ENCODE measurements around the gene PTPRK.
"Not testable (repeated sequence)": the region's sequence is repeated elsewhere in the genome, so short reads cannot be mapped to it uniquely, and the experiment has no call there.

Gene PTPRK

GRCh38 chr6:128434752-128435151, 85.6 kb downstream of the PTPRK start:
- DNase-seq: not testable (repeated sequence)

GRCh38 chr6:128432394-128432793, 88.0 kb downstream of the PTPRK start:
- DNase-seq: no peak

- DNase-seq: no peak
Measured at GRCh38 chr6:128427139-128427538, 93.3 kb downstream of the PTPRK start.

DNA sequence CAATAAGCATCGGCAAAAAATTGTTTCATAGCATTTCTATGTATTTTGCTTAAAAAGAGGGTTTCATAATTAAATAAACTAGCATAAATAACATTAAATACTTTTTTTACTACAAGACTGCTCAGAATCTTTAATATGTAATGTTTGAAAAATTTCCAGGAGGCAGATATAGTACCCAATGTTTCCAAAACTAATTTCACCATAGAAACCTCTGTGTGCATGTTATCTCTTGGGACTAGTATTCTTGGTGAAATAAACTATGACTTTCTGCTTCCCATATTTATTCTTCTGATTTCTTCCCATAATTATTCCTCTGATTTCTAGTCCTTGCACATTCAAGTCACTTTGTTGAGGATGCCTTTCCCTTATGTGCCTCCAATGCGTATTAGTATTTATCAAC, 94.5 kb downstream of the PTPRK start:
- DNase-seq: no peak

- DNase-seq: no peak
Measured at GRCh38 chr6:128422871-128423270, 97.5 kb downstream of the PTPRK start.

DNA sequence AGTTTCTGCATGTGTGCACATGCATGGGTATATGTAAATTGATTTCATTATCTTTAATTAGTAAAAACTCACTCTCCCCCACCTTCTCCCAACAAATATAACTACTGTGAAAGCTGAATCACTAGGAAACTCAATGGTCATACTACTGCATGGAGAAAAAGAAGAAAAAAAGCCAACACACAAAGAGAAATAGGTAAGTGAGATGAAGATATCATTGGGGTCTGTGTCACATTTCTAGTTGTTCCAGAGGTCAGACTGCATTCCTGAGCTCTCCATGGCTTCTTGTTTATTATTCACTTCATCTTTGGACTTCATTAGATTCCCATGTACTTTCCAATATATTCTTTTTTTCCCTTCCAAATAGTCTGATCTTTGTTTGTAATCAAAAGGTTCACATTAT, 98.2 kb downstream of the PTPRK start:
- no peak for DNase-seq

GRCh38 chr6:128421788-128422187, 98.6 kb downstream of the PTPRK start:
- DNase-seq: no peak

DNA sequence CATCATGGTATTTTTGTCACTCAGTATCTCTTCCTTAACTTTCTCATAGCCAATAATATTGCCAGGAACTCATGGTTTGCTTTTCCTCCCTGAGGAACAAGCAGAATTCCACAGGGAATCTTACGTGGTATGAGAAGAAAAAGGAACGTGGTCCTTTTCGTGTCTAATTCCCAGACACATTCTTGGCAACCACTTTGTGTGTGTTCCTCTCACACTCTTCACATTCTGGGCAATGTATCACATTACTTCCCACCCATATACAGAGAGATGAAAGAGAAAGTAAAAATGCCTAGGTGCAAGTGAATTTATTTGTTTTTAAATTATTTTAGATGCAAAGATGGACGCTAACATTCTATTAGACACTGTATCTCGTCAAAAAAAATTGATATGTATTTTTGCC, 102.7 kb downstream of the PTPRK start:
- DNase-seq: no peak

- no peak for DNase-seq
Measured at GRCh38 chr6:128415387-128415786, 105.0 kb downstream of the PTPRK start.

GRCh38 chr6:128414943-128415342, 105.5 kb downstream of the PTPRK start:
- no peak for DNase-seq

GRCh38 chr6:128413291-128413690, 107.1 kb downstream of the PTPRK start:
- no peak for DNase-seq

DNA sequence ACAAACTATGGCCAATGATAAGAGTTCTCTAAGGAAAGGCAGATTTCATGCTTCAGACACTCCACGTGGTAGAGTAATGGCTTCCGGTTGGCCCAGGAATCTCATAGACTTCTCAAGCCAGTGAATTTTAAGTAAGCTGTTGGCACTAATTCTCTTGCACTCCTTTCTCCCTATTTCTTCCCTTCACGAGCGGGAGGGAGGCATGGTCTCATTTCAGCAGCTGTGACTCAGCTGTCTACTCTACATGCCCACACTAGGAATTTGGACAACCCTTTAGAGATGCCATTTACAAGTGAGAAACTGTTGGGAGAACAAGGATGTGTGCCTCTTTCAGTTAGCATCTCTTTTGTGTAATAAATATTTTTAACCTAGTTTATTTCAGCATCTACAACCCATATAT, 107.7 kb downstream of the PTPRK start:
- no peak for DNase-seq

- DNase-seq: no peak
Measured at GRCh38 chr6:128410584-128410983, 109.8 kb downstream of the PTPRK start.

DNA sequence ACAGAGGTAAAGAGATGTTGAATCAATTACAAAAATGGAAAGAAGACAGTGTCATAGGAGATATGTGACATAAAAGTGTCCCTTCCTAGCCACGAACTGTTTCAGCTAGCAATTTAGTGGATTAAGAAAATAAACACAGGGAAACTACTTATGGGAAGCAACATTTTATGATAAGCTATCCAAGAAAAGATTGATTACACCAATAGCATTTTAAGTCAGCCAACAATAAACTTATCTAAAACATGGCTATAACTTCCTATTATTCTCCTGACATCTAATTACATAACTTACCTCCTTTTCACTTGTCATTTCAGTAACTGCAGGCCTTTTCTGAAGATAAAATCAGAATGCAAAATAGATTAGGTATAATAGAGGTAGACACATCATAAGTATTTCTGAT, 111.4 kb downstream of the PTPRK start:
- no peak for DNase-seq

- DNase-seq: no peak
Measured at GRCh38 chr6:128406453-128406852, 113.9 kb downstream of the PTPRK start.

DNA sequence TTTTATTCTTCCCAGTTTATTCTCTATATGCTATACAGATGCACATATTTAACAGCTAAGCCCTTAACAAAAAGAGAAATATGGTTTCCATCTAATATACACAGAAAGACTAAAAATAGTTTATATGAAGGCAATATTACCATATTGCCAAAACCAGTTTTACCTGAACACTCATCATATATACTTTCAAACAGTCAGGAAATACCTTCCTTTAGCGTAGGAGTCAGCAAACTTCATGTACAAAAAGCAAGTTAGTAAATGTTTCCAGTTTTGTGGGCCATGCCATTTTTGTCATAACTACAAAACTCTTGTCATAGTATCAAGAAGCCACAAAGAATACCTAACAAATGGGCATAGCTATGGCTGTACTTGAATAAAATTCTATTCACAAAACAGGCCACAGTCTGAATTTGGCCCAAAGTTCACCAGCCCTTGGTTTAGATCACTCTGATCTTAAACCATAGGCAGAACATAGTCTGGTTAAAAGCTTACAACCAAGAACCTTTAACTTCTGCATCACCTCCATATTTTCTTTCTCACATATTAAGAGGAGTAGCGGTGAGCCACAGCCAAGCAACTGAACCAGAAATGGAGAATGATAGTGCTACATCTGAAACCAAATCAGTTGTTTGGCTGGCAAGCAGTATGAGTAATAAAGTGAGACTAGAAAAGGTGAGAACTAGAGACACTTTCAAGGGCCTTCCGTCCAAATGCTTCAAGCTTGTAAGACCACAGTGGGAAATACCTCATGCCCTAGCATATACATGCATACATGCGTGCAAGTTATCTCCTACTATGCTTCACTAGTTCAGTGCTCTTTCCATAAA, 116.6 kb downstream of the PTPRK start:
- no peak for DNase-seq

GRCh38 chr6:128400875-128401274, 119.5 kb downstream of the PTPRK start:
- DNase-seq: no peak

- no peak for DNase-seq
Measured at GRCh38 chr6:128397996-128398395, 122.4 kb downstream of the PTPRK start.

GRCh38 chr6:128395596-128395995, 124.8 kb downstream of the PTPRK start:
- DNase-seq: no peak

- no peak for DNase-seq
Measured at GRCh38 chr6:128395188-128395587, 125.2 kb downstream of the PTPRK start.

DNA sequence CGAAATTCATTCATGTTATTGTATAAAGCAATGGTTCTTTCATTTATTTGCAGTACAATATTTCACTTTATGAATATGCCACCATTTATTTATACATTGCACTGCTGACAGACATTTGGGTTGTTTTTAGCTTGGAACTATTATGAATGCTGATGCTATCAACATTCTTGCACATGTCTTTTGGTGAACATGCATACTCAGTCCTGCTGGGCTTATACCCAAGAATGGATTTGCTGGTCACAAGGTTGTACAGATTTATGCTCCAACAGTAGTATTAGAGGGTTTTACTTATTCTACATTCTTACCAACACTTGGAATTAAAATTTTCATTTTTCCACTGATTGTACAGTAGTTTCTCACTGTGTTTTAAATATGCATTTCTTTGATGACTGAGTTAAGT, 126.2 kb downstream of the PTPRK start:
- no peak for DNase-seq

GRCh38 chr6:128389820-128390534, 130.4 kb downstream of the PTPRK start:
- DNase-seq: no peak

- no peak for DNase-seq
Measured at GRCh38 chr6:128388380-128388779, 132.0 kb downstream of the PTPRK start.

- no peak for DNase-seq
Measured at GRCh38 chr6:128380891-128381290, 139.5 kb downstream of the PTPRK start.

GRCh38 chr6:128379577-128379976, 140.8 kb downstream of the PTPRK start:
- DNase-seq: no peak
